GM23338 (cell line): ENCODE data around the gene CACNA1C. TPM values are rescaled to one million over a fixed set of nuclear protein-coding genes. Genes with fewer than 3 reads are reported as not detected.

Experiments used
- ATAC-seq: fragments of 200-7000 bp; cut with Tn5 transposase; 3 replicates; pipeline ENCODE4 v1.9.1; 2020
- DNase-seq: peaks from one replicate; pipeline ENCODE4 v3.0.0-alpha.2; 2015; ENCODE audit warnings: low spot score
- H2AFZ ChIP-seq: fragments of 200-600 bp; sonication (generic); 2 replicates; pipeline ENCODE4 v1.8.0; 2016; ENCODE audit warnings: antibody characterized with exemption, mild to moderate bottlenecking, moderate library complexity
- H3F3A ChIP-seq: fragments of 200-600 bp; sonication (generic); replicated peaks from 2 replicates; pipeline ENCODE4 v1.8.0; 2017; ENCODE audit warnings: antibody characterized with exemption, mixed run types, low read depth
- H3K27ac ChIP-seq: fragments of 200-600 bp; sonication (generic); 2 replicates; pipeline ENCODE4 v1.6.1; 2016; ENCODE audit warnings: low read depth
- H3K27me3 ChIP-seq: fragments of 200-600 bp; sonication (generic); 2 replicates; pipeline ENCODE4 v1.8.0; 2016; ENCODE audit warnings: mild to moderate bottlenecking, mixed run types, moderate library complexity; ENCODE audit not compliant: insufficient read depth
- H3K36me3 ChIP-seq: fragments of 200-600 bp; sonication (generic); 2 replicates; pipeline ENCODE4 v1.8.0; 2016; ENCODE audit warnings: mild to moderate bottlenecking; ENCODE audit not compliant: insufficient read depth
- H3K4me1 ChIP-seq: fragments of 200-600 bp; sonication (generic); 2 replicates; pipeline ENCODE4 v1.8.0; 2016; ENCODE audit warnings: mild to moderate bottlenecking, moderate library complexity; ENCODE audit not compliant: insufficient read depth
- H3K4me2 ChIP-seq: fragments of 200-600 bp; sonication (generic); 2 replicates; pipeline ENCODE4 v1.7.1; 2017; ENCODE audit warnings: mixed run types
- H3K4me3 ChIP-seq: fragments of 200-600 bp; sonication (generic); 2 replicates; pipeline ENCODE4 v1.6.1; 2016; ENCODE audit warnings: mixed run types
- H3K79me2 ChIP-seq: fragments of 200-600 bp; sonication (generic); replicated peaks from 2 replicates; pipeline ENCODE4 v1.8.0; 2017; ENCODE audit warnings: mild to moderate bottlenecking; ENCODE audit not compliant: insufficient read depth
- H3K9me2 ChIP-seq: fragments of 200-600 bp; sonication (generic); 2 replicates; pipeline ENCODE4 v1.8.0; 2017; ENCODE audit not compliant: insufficient read depth
- H4K20me1 ChIP-seq: fragments of 200-600 bp; sonication (generic); replicated peaks from 2 replicates; pipeline ENCODE4 v1.8.0; 2017; ENCODE audit warnings: mild to moderate bottlenecking; ENCODE audit not compliant: insufficient read depth
- H3K27ac Mint-ChIP-seq: 2 replicates; pipeline ENCODE4 v1.8.0; 2020; ENCODE audit warnings: inconsistent platforms, mild to moderate bottlenecking, moderate library complexity, mixed read lengths
- H3K27me3 Mint-ChIP-seq: 3 replicates; pipeline ENCODE4 v1.8.0; 2022; ENCODE audit warnings: low read depth, mild to moderate bottlenecking, moderate library complexity, mixed read lengths, inconsistent platforms; ENCODE audit not compliant: insufficient read depth, poor library complexity
- H3K36me3 Mint-ChIP-seq: 3 replicates; pipeline ENCODE4 v1.8.0; 2021; ENCODE audit warnings: low read depth, mild to moderate bottlenecking, inconsistent platforms, moderate library complexity, mixed read lengths
- H3K4me1 Mint-ChIP-seq: 3 replicates; pipeline ENCODE4 v1.8.0; 2020; ENCODE audit warnings: mild to moderate bottlenecking, inconsistent platforms, mixed read lengths
- H3K4me3 Mint-ChIP-seq: 3 replicates; pipeline ENCODE4 v1.8.0; 2021; ENCODE audit warnings: moderate library complexity, mild to moderate bottlenecking, inconsistent platforms, mixed read lengths
- H3K9me3 Mint-ChIP-seq: 3 replicates; pipeline ENCODE4 v1.8.0; 2020; ENCODE audit warnings: moderate library complexity, mild to moderate bottlenecking, inconsistent platforms, mixed read lengths
- CREB1 ChIP-seq: fragments of 250-450 bp; sonication (Bioruptor Pico); IDR thresholded peaks from 2 replicates; pipeline ENCODE4 v1.5.0; 2020; ENCODE audit warnings: low read depth, mild to moderate bottlenecking, moderate library complexity
- CTCF ChIP-seq, 2 experiments: fragments of 200-600 bp in 1 of 2; sonication (generic) in 1 of 2; conservative IDR thresholded peaks; 2 replicates each; pipeline versions ENCODE4 v1.5.1 to v1.6.1; 2016 to 2017; ENCODE audit warnings: antibody characterized with exemption in 2 of 2, low read depth in 2 of 2, mild to moderate bottlenecking in 2 of 2, moderate library complexity in 1 of 2
- EZH2 ChIP-seq: fragments of 200-600 bp; sonication (generic); IDR thresholded peaks from one replicate; pipeline ENCODE4 v1.8.0; 2017; ENCODE audit warnings: antibody characterized with exemption, mild to moderate bottlenecking, low read depth; ENCODE audit not compliant: unreplicated experiment
- EZH2phosphoT487 ChIP-seq: fragments of 200-600 bp; sonication (generic); IDR thresholded peaks from one replicate; pipeline ENCODE4 v1.8.1; 2018; ENCODE audit warnings: antibody characterized with exemption; ENCODE audit not compliant: unreplicated experiment
- JUNB ChIP-seq: IDR thresholded peaks from one replicate; pipeline ENCODE4 v1.6.1; 2016; ENCODE audit warnings: antibody characterized with exemption; ENCODE audit not compliant: unreplicated experiment
- NANOG ChIP-seq: IDR thresholded peaks from 2 replicates; pipeline ENCODE4 v1.6.1; 2016; ENCODE audit warnings: antibody characterized with exemption, borderline replicate concordance
- POLR2AphosphoS5 ChIP-seq: IDR thresholded peaks from 2 replicates; pipeline ENCODE4 v1.6.1; 2016; ENCODE audit warnings: antibody characterized with exemption, low read depth
- REST ChIP-seq: IDR thresholded peaks from one replicate; pipeline ENCODE4 v1.6.1; 2018; ENCODE audit warnings: antibody characterized with exemption; ENCODE audit not compliant: unreplicated experiment
- STAT1 ChIP-seq: IDR thresholded peaks from one replicate; pipeline ENCODE4 v1.6.1; 2016; ENCODE audit warnings: antibody characterized with exemption; ENCODE audit not compliant: unreplicated experiment
- ZNF114 ChIP-seq: fragments of 250-450 bp; sonication (Bioruptor Pico); IDR thresholded peaks from 2 replicates; pipeline ENCODE4 v1.5.0; 2020; ENCODE audit warnings: mild to moderate bottlenecking, moderate library complexity
- ZNF331 ChIP-seq: fragments of 250-450 bp; sonication (Bioruptor Pico); IDR thresholded peaks from 2 replicates; pipeline ENCODE4 v1.5.0; 2020; ENCODE audit warnings: low read depth, mild to moderate bottlenecking, moderate library complexity
- ZNF462 ChIP-seq: fragments of 250-450 bp; sonication (Bioruptor Pico); IDR thresholded peaks from 2 replicates; pipeline ENCODE4 v1.5.0; 2020; ENCODE audit warnings: mild to moderate bottlenecking, moderate library complexity
- polyA plus RNA-seq: library from polyadenylated mRNA; unstranded; fragments of >200 nt; fragmentation: Nextera tagmentation; extraction: Ambion mirVana; gene quantifications from 2 replicates; pipeline ENCODE4 v1.2.1, GENCODE V29; 2016
- total RNA-seq: library from RNA; depleted of rRNA; stranded (reverse); fragments of >200 nt; shearing (Covaris generic); gene quantifications from 2 replicates; pipeline ENCODE4 v1.2.3, GENCODE V29; 2014
- TF ChIP-seq, protein P1 (sequence below): IDR thresholded peaks from 2 replicates; pipeline ENCODE4 v1.6.1; 2016; ENCODE audit warnings: antibody characterized with exemption

Gene CACNA1C
- total and polyA plus RNA-seq, 2 experiments from 2014 or later: 0.78 to 2.1 TPM

DNA sequence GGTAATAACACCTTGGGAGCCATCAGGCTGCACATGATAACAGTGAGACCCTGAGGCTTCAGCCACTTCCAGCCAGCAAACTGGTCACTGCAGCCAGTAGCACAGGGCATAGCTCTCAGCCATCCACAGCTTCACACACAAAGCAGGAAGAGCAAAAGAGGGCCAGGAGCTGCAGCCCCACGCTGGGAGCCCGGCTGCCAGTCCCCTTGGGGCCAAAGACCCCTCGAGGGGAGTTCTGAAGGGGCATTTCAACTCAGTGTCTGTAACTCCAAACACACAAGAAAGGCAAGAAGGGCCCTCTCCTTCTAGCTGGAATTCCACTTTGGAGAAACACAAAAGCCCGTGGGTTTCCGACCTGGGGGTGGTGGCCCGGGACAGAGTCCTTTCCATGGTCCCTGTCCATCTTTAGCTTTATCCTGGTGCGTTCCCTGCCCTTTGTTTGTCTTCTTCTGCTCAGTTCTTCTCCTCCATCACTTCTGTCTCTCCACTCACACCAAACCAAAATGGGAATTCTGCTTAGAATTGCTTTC, 590.2 kb downstream of the CACNA1C start:
- no peak for ATAC-seq
- no peaks in the 10 kb centered on the region for H3K27me3 Mint-ChIP-seq

More for the DNA sequence above, 590.2 kb downstream of the CACNA1C start:
- Histone ChIP-seq H3K27ac (no peak overlapping the region), H3K4me2 (no peak overlapping the region), H2AFZ (no peak overlapping the region), H3K36me3 (no peaks in the 10 kb centered on the region), H3K4me3 (no peak overlapping the region), H3K27me3 (no peaks in the 10 kb centered on the region), H3K79me2 (no peaks in the 10 kb centered on the region), H3K4me1 (peaks cover 13% of the 10 kb centered on the region; the same call in 1 of the 2 replicates), H3F3A (no peaks in the 10 kb centered on the region), H4K20me1 (no peaks in the 10 kb centered on the region), H3K9me2 (peaks cover 4% of the 10 kb centered on the region; the same call in 1 of the 2 replicates)
- H3K4me3 Mint-ChIP-seq: no peak overlapping the region
- H3K27ac Mint-ChIP-seq: no peak overlapping the region
- no peak for DNase-seq
- TF ChIP-seq JUNB (no peak), ZNF331 (CRISPR knock-in tag) (no peak), ZNF462 (no peak), REST (no peak), ZNF114 (CRISPR knock-in tag) (no peak), CTCF (conservative IDR thresholded peaks at IDR 0.05; ENCODE audit: low read depth in 2 of 2) (no peak), EZH2phosphoT487 (no peak), NANOG (no peak), POLR2AphosphoS5 (no peak), CREB1 (CRISPR knock-in tag) (no peak), EZH2 (no peak), STAT1 (no peak)
- TF ChIP-seq, protein P1, sequence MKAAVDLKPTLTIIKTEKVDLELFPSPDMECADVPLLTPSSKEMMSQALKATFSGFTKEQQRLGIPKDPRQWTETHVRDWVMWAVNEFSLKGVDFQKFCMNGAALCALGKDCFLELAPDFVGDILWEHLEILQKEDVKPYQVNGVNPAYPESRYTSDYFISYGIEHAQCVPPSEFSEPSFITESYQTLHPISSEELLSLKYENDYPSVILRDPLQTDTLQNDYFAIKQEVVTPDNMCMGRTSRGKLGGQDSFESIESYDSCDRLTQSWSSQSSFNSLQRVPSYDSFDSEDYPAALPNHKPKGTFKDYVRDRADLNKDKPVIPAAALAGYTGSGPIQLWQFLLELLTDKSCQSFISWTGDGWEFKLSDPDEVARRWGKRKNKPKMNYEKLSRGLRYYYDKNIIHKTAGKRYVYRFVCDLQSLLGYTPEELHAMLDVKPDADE: no peak
- no peaks in the 10 kb centered on the region for H3K36me3 Mint-ChIP-seq
- no peaks in the 10 kb centered on the region; the same call in 2 of the 3 replicates for H3K9me3 Mint-ChIP-seq
- peaks cover 34% of the 10 kb centered on the region for H3K4me1 Mint-ChIP-seq
